Gastroesophageal sphincter (tissue), 4 donors: ENCODE data around the gene CD83. TPM values are rescaled to one million over a fixed set of nuclear protein-coding genes. Genes with fewer than 3 reads are reported as not detected.

ENCODE experiments used
- ATAC-seq: fragments of 150-250 bp; one replicate; pipeline ENCODE4 v1.9.1; 2016; ENCODE audit warnings: mild to moderate bottlenecking, moderate library complexity
- H3K27ac ChIP-seq, 4 donors: fragments of 200-600 bp; sonication (generic) in 3 of 4; 1 replicate in 3 of 4; 2 replicates in 1 of 4; pipeline ENCODE4 v1.5.1; 2016 to 2019
- H3K27me3 ChIP-seq: fragments of 200-600 bp; sonication (generic); one replicate; pipeline ENCODE4 v1.5.1; 2019
- H3K36me3 ChIP-seq, 2 donors: fragments of 200-600 bp; sonication (generic); one replicate each; pipeline ENCODE4 v1.5.1; 2019; ENCODE audit warnings: control low read depth in 1 of 2
- H3K4me1 ChIP-seq, 3 donors: fragments of 200-600 bp; sonication (generic); 1 replicate in 2 of 3; 2 replicates in 1 of 3; pipeline ENCODE4 v1.5.1; 2016 to 2019; ENCODE audit warnings: control low read depth in 2 of 3
- H3K4me3 ChIP-seq, 2 donors: fragments of 200-600 bp; sonication (generic); one replicate each; pipeline ENCODE4 v1.5.1; 2019; ENCODE audit warnings: mild to moderate bottlenecking in 1 of 2, moderate library complexity in 1 of 2
- H3K9me3 ChIP-seq, 3 donors: fragments of 200-600 bp; sonication (generic); one replicate each; pipeline ENCODE4 v1.5.1; 2017 to 2019; ENCODE audit warnings: control low read depth in 2 of 3
- EP300 ChIP-seq: sonication (generic); formaldehyde crosslinking; IDR thresholded peaks from one replicate; pipeline ENCODE4 v1.6.1; 2017; ENCODE audit warnings: antibody characterized with exemption, mild to moderate bottlenecking
- POLR2A ChIP-seq, 2 donors: fragments of 450-650 bp; IDR thresholded peaks; one replicate each; pipeline ENCODE4 v1.6.1; 2017; ENCODE audit warnings: antibody characterized with exemption in 2 of 2, mild to moderate bottlenecking in 2 of 2, moderate library complexity in 1 of 2
- POLR2AphosphoS5 ChIP-seq: sonication (generic); formaldehyde crosslinking; IDR thresholded peaks from one replicate; pipeline ENCODE4 v1.6.1; 2017; ENCODE audit warnings: antibody characterized with exemption
- WGBS, 2 donors: methylation state at CpG; one replicate each; pipeline ENCODE4 v1.1.5; 2018; ENCODE audit warnings: low coverage in 1 of 2; 5-methylcytosine and 5-hydroxymethylcytosine counted together
- total RNA-seq, 4 donors: library from RNA; depleted of rRNA; stranded (reverse); fragments of >200 nt; gene quantifications; one replicate each; pipeline ENCODE4 v1.1.0, GENCODE V29; 2016
- TF ChIP-seq, protein P1 (sequence below), 4 experiments: fragments of 200-600 bp in 2 of 4; fragments of 450-650 bp in 2 of 4; sonication (generic) in 1 of 4; IDR thresholded peaks; one replicate each; pipeline ENCODE4 v1.5.1; 2017 to 2019; ENCODE audit warnings: antibody characterized with exemption in 4 of 4, mild to moderate bottlenecking in 2 of 4, moderate library complexity in 2 of 4

Gene CD83
- total RNA-seq, 4 donors from 2014 or later, result 0.31 to 4.3 (median 2.1) TPM

- ATAC-seq, result no peak
- H3K27me3 ChIP-seq, result peaks cover 7% of the 10 kb centered on the region
- TF ChIP-seq EP300 (no peak), POLR2A (IDR thresholded peaks at IDR 0.05) (no peak), POLR2AphosphoS5 (no peak)
- TF ChIP-seq, protein P1, sequence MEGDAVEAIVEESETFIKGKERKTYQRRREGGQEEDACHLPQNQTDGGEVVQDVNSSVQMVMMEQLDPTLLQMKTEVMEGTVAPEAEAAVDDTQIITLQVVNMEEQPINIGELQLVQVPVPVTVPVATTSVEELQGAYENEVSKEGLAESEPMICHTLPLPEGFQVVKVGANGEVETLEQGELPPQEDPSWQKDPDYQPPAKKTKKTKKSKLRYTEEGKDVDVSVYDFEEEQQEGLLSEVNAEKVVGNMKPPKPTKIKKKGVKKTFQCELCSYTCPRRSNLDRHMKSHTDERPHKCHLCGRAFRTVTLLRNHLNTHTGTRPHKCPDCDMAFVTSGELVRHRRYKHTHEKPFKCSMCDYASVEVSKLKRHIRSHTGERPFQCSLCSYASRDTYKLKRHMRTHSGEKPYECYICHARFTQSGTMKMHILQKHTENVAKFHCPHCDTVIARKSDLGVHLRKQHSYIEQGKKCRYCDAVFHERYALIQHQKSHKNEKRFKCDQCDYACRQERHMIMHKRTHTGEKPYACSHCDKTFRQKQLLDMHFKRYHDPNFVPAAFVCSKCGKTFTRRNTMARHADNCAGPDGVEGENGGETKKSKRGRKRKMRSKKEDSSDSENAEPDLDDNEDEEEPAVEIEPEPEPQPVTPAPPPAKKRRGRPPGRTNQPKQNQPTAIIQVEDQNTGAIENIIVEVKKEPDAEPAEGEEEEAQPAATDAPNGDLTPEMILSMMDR (IDR thresholded peaks at IDR 0.05), result no peak
- 89 to 91% methylated on average over 8 to 10 of the region's 11 CpGs for WGBS, 2 donors
- H3K9me3 ChIP-seq, result peaks cover 0 to 8% (median 1%) of the 10 kb centered on the region in 3 donors
- H3K36me3 ChIP-seq, result no peaks in the 10 kb centered on the region
- H3K4me3 ChIP-seq, result no peak overlapping the region
- no peak overlapping the region for H3K27ac ChIP-seq
- H3K4me1 ChIP-seq, result no peaks in the 10 kb centered on the region
Observed at GRCh38 chr6:14110001-14110818, 7.4 kb upstream of the CD83 start.

DNA sequence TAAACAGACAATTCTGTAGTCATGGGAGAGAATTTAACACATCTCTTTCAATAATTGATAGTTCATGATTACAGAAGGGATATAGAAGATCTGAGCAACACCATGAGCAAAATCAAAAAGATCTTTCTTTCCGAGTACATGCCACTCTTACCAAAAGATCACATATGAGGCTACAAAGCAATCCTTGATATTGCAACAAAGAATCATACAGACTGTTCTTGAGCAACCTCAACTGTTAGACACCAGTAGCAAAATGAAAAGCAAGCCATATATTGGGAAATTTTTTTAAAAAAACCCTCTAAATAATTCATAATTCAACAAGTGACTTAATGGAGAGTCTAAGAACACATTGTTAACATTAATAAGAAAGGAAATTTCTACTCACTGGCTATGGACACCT, 3.6 kb upstream of the CD83 start:
- Histone ChIP-seq H3K27me3 (no peaks in the 10 kb centered on the region), H3K4me1 (peaks cover 0 to 14% (median 8%) of the 10 kb centered on the region in 3 donors), H3K9me3 (no peaks in the 10 kb centered on the region), H3K27ac (no peak overlapping the region), H3K36me3 (no peaks in the 10 kb centered on the region), H3K4me3 (no peak overlapping the region)
- WGBS, 2 donors, result 75 to 82% methylated on average over 1 of the region's 1 CpG
- no peak for TF ChIP-seq POLR2AphosphoS5
- TF ChIP-seq, protein P1 (IDR thresholded peaks at IDR 0.05), result no peak
- TF ChIP-seq POLR2A (IDR thresholded peaks at IDR 0.05), result no peak
- no peak for TF ChIP-seq EP300
- no peak for ATAC-seq

- H3K4me1 ChIP-seq, result peaks cover 0 to 18% (median 8%) of the 10 kb centered on the region in 3 donors
- 30% methylated on average over 2 of the region's 10 CpGs; no CpG with 5 or more reads in 1 of the 2 donors for WGBS, 2 donors
- peak overlapping the region in 3 of 4 donors; percentile 2 to 77 (median 57) for H3K27ac ChIP-seq
- H3K4me3 ChIP-seq, result peak overlapping the region; percentile 40 to 70
- no peak for ATAC-seq
- no peaks in the 10 kb centered on the region for H3K27me3 ChIP-seq
- no peaks in the 10 kb centered on the region for H3K9me3 ChIP-seq
- H3K36me3 ChIP-seq, result no peaks in the 10 kb centered on the region
- TF ChIP-seq POLR2A (IDR thresholded peaks at IDR 0.05) (no peak), EP300 (no peak), POLR2AphosphoS5 (no peak)
- TF ChIP-seq, protein P1 (IDR thresholded peaks at IDR 0.05), result no peak
Observed at GRCh38 chr6:14118091-14118439, 493 bp downstream of the CD83 start.

GRCh38 chr6:14118446-14118845, 874 bp downstream of the CD83 start:
- Histone ChIP-seq H3K9me3 (no peaks in the 10 kb centered on the region), H3K4me3 (peak overlapping the region in 1 of 2 donors; percentile 70)

More at GRCh38 chr6:14118446-14118845, 874 bp downstream of the CD83 start:
- Histone ChIP-seq H3K36me3 (no peaks in the 10 kb centered on the region), H3K27ac (peak overlapping the region in 1 of 4 donors; percentile 57), H3K4me1 (peaks cover 0 to 18% (median 8%) of the 10 kb centered on the region in 3 donors), H3K27me3 (no peaks in the 10 kb centered on the region)
- TF ChIP-seq, protein P1 (IDR thresholded peaks at IDR 0.05), result no peak
- no peak for TF ChIP-seq POLR2A (IDR thresholded peaks at IDR 0.05)
- TF ChIP-seq POLR2AphosphoS5, result no peak
- TF ChIP-seq EP300, result no peak
- 100% methylated on average over 2 of the region's 2 CpGs; no CpG with 5 or more reads in 1 of the 2 donors for WGBS, 2 donors
- ATAC-seq, result no peak
